KMS-11 (cell line): ENCODE data around the gene FH.

Experiments used
- H2AFZ ChIP-seq: fragments of 200-600 bp; sonication (generic); 2 replicates; pipeline ENCODE4 v1.6.1; 2016; ENCODE audit warnings: antibody characterized with exemption, mixed run types, low read depth
- H3K27ac ChIP-seq: fragments of 200-600 bp; sonication (generic); 2 replicates; pipeline ENCODE4 v1.6.1; 2016; ENCODE audit warnings: mild to moderate bottlenecking, mixed run types
- H3K27me3 ChIP-seq: fragments of 200-600 bp; sonication (generic); 2 replicates; pipeline ENCODE4 v1.6.1; 2017; ENCODE audit warnings: mild to moderate bottlenecking, low read depth, mixed run types, moderate library complexity; ENCODE audit not compliant: insufficient read depth
- H3K36me3 ChIP-seq: fragments of 200-600 bp; sonication (generic); 2 replicates; pipeline ENCODE4 v1.6.1; 2017; ENCODE audit warnings: mild to moderate bottlenecking, mixed run types; ENCODE audit not compliant: insufficient read depth
- H3K4me1 ChIP-seq: fragments of 200-600 bp; sonication (generic); 2 replicates; pipeline ENCODE4 v1.6.1; 2016; ENCODE audit warnings: mild to moderate bottlenecking, low read depth, mixed run types; ENCODE audit not compliant: poor library complexity, severe bottlenecking
- H3K4me2 ChIP-seq: fragments of 200-600 bp; sonication (generic); 2 replicates; pipeline ENCODE4 v1.7.0; 2016; ENCODE audit warnings: mild to moderate bottlenecking, mixed run types
- H3K4me3 ChIP-seq: fragments of 200-600 bp; sonication (generic); IDR thresholded peaks from 2 replicates; pipeline ENCODE4 v1.6.1; 2017; ENCODE audit warnings: low read depth, low read length, mixed read lengths; ENCODE audit not compliant: insufficient read depth
- H3K79me2 ChIP-seq: fragments of 200-600 bp; sonication (generic); 2 replicates; pipeline ENCODE4 v1.6.1; 2016; ENCODE audit warnings: low read depth, mixed run types; ENCODE audit not compliant: insufficient read depth
- H3K9ac ChIP-seq: fragments of 200-600 bp; sonication (generic); 2 replicates; pipeline ENCODE4 v1.6.1; 2016; ENCODE audit warnings: mild to moderate bottlenecking, mixed run types
- H4K20me1 ChIP-seq: fragments of 200-600 bp; sonication (generic); 2 replicates; pipeline ENCODE4 v1.6.1; 2016; ENCODE audit warnings: mild to moderate bottlenecking, mixed run types; ENCODE audit not compliant: insufficient read depth
- TF ChIP-seq, protein P1 (sequence below): fragments of 200-600 bp; sonication (generic); conservative IDR thresholded peaks from 2 replicates; pipeline ENCODE4 v1.6.1; 2017; ENCODE audit warnings: low read depth, mild to moderate bottlenecking, antibody characterized with exemption, low read length, moderate library complexity, mixed read lengths

FH gene

DNA sequence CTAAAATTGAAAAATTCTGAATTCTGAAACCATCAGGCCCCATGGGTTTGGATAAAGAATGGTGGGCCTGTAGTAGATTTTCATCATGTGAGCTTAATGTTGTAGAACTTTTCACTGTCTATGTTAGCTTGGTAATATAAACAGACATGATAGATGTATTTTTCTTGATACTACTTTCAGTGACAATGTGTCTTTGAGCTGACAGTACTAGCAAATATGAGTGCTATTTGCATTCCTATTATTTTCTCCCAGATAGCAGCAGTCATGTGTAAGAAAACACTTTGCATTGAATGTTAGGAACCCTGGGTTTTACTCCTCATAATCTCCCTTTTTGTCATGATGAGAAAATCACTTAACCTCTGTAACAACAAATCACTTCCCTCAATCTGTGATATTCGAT, 30.8 kb upstream of the FH start:
- Histone ChIP-seq H3K27ac (no peak overlapping the region), H3K9ac (no peak overlapping the region), H2AFZ (no peak overlapping the region), H3K36me3 (no peaks in the 10 kb centered on the region), H3K4me2 (no peak overlapping the region), H3K4me3 (no peak overlapping the region), H3K27me3 (no peaks in the 10 kb centered on the region), H3K4me1 (no peaks in the 10 kb centered on the region), H4K20me1 (no peaks in the 10 kb centered on the region), H3K79me2 (no peaks in the 10 kb centered on the region)
- TF ChIP-seq, protein P1, sequence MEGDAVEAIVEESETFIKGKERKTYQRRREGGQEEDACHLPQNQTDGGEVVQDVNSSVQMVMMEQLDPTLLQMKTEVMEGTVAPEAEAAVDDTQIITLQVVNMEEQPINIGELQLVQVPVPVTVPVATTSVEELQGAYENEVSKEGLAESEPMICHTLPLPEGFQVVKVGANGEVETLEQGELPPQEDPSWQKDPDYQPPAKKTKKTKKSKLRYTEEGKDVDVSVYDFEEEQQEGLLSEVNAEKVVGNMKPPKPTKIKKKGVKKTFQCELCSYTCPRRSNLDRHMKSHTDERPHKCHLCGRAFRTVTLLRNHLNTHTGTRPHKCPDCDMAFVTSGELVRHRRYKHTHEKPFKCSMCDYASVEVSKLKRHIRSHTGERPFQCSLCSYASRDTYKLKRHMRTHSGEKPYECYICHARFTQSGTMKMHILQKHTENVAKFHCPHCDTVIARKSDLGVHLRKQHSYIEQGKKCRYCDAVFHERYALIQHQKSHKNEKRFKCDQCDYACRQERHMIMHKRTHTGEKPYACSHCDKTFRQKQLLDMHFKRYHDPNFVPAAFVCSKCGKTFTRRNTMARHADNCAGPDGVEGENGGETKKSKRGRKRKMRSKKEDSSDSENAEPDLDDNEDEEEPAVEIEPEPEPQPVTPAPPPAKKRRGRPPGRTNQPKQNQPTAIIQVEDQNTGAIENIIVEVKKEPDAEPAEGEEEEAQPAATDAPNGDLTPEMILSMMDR = no peak

DNA sequence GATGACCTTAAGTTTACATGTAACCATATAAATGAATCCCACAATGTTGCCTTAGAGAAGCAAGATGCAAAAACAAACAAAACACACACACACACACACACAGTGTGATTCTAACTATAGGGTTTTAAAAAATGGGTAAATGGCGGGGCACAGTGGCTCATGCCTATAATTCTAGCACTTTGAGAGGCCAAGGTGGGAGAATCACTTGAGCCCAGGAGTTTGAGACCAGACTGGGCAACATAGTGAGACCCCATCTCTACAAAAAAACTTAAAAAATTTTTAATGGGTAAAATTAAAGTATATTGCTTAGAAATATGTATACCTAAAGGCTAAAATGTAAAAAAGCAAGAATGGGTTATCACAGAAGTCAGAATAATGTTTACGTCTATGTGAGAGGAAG, 28.5 kb upstream of the FH start:
- H3K4me2 ChIP-seq = no peak overlapping the region

DNA sequence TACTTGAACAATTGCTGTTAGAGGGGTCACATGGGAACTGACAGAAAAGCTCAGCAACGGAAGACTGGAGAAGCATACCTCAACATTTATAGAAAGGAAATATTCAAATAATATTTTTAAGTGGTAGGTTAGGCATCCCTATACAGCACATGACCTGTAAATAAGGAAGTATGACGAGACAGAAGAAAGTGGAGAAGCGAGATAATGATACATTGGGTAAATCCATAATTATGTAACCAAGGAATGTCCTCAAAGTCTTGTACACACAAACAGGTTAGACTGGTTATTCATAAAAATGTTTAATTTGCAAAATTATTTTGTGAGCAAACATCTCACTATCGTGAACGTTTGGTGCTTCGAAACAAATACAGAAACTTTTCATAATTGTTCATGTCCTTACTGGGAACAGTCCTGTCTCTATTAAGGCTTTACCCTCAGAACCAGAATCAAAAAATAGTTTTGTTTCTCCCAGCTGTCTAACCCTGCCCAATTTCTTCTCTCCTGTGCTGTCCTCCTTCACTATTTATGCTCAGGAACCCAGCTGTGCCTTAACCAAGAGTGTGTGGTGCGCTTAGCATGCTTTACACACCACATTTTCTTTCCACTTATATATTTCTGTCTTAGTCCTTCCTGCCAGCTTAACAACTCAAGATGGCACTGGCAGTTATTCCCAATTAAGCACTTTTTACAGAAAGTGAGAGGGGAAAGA, 22.8 kb upstream of the FH start:
- no peaks in the 10 kb centered on the region for H3K27me3 ChIP-seq
- no peaks in the 10 kb centered on the region for H3K79me2 ChIP-seq
- H3K4me2 ChIP-seq = no peak overlapping the region
- no peak overlapping the region for H3K27ac ChIP-seq
- no peaks in the 10 kb centered on the region for H4K20me1 ChIP-seq
- H3K4me3 ChIP-seq = no peak overlapping the region
- H3K36me3 ChIP-seq = no peaks in the 10 kb centered on the region
- TF ChIP-seq, protein P1 = no peak
- H2AFZ ChIP-seq = no peak overlapping the region
- H3K9ac ChIP-seq = no peak overlapping the region
- no peaks in the 10 kb centered on the region for H3K4me1 ChIP-seq

More for the DNA sequence above, 28.5 kb upstream of the FH start:
- Histone ChIP-seq H3K4me1 (no peaks in the 10 kb centered on the region), H3K79me2 (no peaks in the 10 kb centered on the region), H2AFZ (no peak overlapping the region), H3K27me3 (no peaks in the 10 kb centered on the region), H3K36me3 (no peaks in the 10 kb centered on the region), H4K20me1 (no peaks in the 10 kb centered on the region), H3K27ac (no peak overlapping the region), H3K4me3 (no peak overlapping the region), H3K9ac (no peak overlapping the region)
- TF ChIP-seq, protein P1 = no peak

DNA sequence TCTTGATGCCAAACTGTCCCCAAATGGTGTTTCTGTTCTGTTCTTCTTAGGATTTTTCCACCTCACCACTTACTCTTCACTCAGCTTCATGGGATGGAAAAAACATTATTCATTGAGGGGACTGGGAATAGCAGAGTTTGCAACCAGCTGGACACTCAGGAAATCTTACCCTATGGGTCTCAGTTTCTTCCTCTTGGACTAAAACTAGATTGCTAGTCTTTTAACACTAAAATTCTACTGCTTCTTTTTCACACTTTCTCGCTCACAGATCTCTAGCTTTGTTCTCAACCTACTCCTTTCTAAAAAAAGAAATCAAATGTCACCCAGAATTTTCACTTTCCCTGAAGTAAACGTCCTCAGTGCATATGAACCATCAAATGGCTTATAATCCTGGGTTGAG, 17.4 kb upstream of the FH start:
- peaks cover 21% of the 10 kb centered on the region for H3K4me1 ChIP-seq
- no peak overlapping the region for H2AFZ ChIP-seq

More for the DNA sequence above, 17.4 kb upstream of the FH start:
- Histone ChIP-seq H3K4me3 (no peak overlapping the region), H3K79me2 (no peaks in the 10 kb centered on the region), H3K36me3 (no peaks in the 10 kb centered on the region), H3K9ac (no peak overlapping the region), H3K27me3 (no peaks in the 10 kb centered on the region), H3K4me2 (no peak overlapping the region), H4K20me1 (no peaks in the 10 kb centered on the region), H3K27ac (no peak overlapping the region)
- TF ChIP-seq, protein P1 = no peak
